Measurements from ENCODE around the gene LASP1. TPM values are rescaled to one million over a fixed set of nuclear protein-coding genes. Genes with fewer than 3 reads are reported as not detected.

LASP1 gene
- polyA plus RNA-seq, 4 donors, result 152 to 296 (median 235) TPM

- Histone ChIP-seq H3K36me3 (ENCODE audit: control insufficient read depth in 3 of 3, insufficient read depth in 2 of 3, low read depth in 1 of 3, low read length in 3 of 3) (no peaks in the 10 kb centered on the region), H3K4me1 (ENCODE audit: control insufficient read depth in 3 of 3, insufficient read depth in 2 of 3, low read depth in 1 of 3, low read length in 2 of 3) (peaks cover 0 to 3% (median 0%) of the 10 kb centered on the region in 3 donors), H3K27ac (ENCODE audit: low read depth in 1 of 3, low read length in 2 of 3) (no peak overlapping the region), H3K9me3 (ENCODE audit: control insufficient read depth in 2 of 2, insufficient read depth in 1 of 2, low read depth in 1 of 2, low read length in 1 of 2) (no peaks in the 10 kb centered on the region), H3K4me3 (ENCODE audit: low read depth in 1 of 3, low read length in 3 of 3) (no peak overlapping the region), H3K27me3 (ENCODE audit: control insufficient read depth in 3 of 3, insufficient read depth in 3 of 3, low read length in 3 of 3) (no peaks in the 10 kb centered on the region)
- FAIRE-seq, result no peak
- 60 to 68% (median 65%) methylated on average over 11 of the region's 11 CpGs for WGBS, 3 donors
- DNase-seq, result no peak
Measured at GRCh38 chr17:38864636-38865398, 5.0 kb upstream of the LASP1 start.

- DNase-seq (peak in 1 of 2 donors; percentile 66), FAIRE-seq (no peak)
- WGBS, 3 donors, result 23 to 37% (median 23%) methylated on average over 31 of the region's 31 CpGs
- no peaks in the 10 kb centered on the region for H3K9me3 ChIP-seq (ENCODE audit: control insufficient read depth in 2 of 2, insufficient read depth in 1 of 2, low read depth in 1 of 2, low read length in 1 of 2)
- no peaks in the 10 kb centered on the region for H3K27me3 ChIP-seq (ENCODE audit: control insufficient read depth in 3 of 3, insufficient read depth in 3 of 3, low read length in 3 of 3)
- H3K4me1 ChIP-seq (ENCODE audit: control insufficient read depth in 3 of 3, insufficient read depth in 2 of 3, low read depth in 1 of 3, low read length in 2 of 3), result peaks cover 3 to 12% (median 5%) of the 10 kb centered on the region in 3 donors
- peaks cover 0 to 15% (median 0%) of the 10 kb centered on the region in 3 donors for H3K36me3 ChIP-seq (ENCODE audit: control insufficient read depth in 3 of 3, insufficient read depth in 2 of 3, low read depth in 1 of 3, low read length in 3 of 3)
- peak overlapping the region in 1 of 3 donors; percentile 96 for H3K4me3 ChIP-seq (ENCODE audit: low read depth in 1 of 3, low read length in 3 of 3)
- peak overlapping the region; percentile 98 to 99 (median 98) for H3K27ac ChIP-seq (ENCODE audit: low read depth in 1 of 3, low read length in 2 of 3)
Measured at GRCh38 chr17:38867179-38867967, 2.5 kb upstream of the LASP1 start.

- 2 to 11% (median 9%) methylated on average over 25 of the region's 25 CpGs for WGBS, 3 donors
- Histone ChIP-seq H3K9me3 (ENCODE audit: control insufficient read depth in 2 of 2, insufficient read depth in 1 of 2, low read depth in 1 of 2, low read length in 1 of 2) (no peaks in the 10 kb centered on the region), H3K4me3 (ENCODE audit: low read depth in 1 of 3, low read length in 3 of 3) (peak overlapping the region in 2 of 3 donors; percentile 92 to 96), H3K4me1 (ENCODE audit: control insufficient read depth in 3 of 3, insufficient read depth in 2 of 3, low read depth in 1 of 3, low read length in 2 of 3) (peaks cover 6 to 20% (median 6%) of the 10 kb centered on the region in 3 donors), H3K27ac (ENCODE audit: low read depth in 1 of 3, low read length in 2 of 3) (peak overlapping the region; percentile 98 to 99 (median 98)), H3K27me3 (ENCODE audit: control insufficient read depth in 3 of 3, insufficient read depth in 3 of 3, low read length in 3 of 3) (no peaks in the 10 kb centered on the region), H3K36me3 (ENCODE audit: control insufficient read depth in 3 of 3, insufficient read depth in 2 of 3, low read depth in 1 of 3, low read length in 3 of 3) (peaks cover 0 to 23% (median 0%) of the 10 kb centered on the region in 3 donors)
- FAIRE-seq (no peak), DNase-seq (peak; percentile 76 to 77)
Measured at GRCh38 chr17:38867968-38868816, 1.7 kb upstream of the LASP1 start.

GRCh38 chr17:38868817-38869525 lies 887 bp upstream of the LASP1 start:
- DNase-seq (peak; percentile 89 to 94), FAIRE-seq (no peak)
- H3K27ac ChIP-seq (ENCODE audit: low read depth in 1 of 3, low read length in 2 of 3), result peak overlapping the region; percentile 98 to 99 (median 98)
- H3K4me3 ChIP-seq (ENCODE audit: low read depth in 1 of 3, low read length in 3 of 3), result peak overlapping the region; percentile 84 to 96 (median 92)
- H3K4me1 ChIP-seq (ENCODE audit: control insufficient read depth in 3 of 3, insufficient read depth in 2 of 3, low read depth in 1 of 3, low read length in 2 of 3), result peaks cover 6 to 28% (median 13%) of the 10 kb centered on the region in 3 donors
- 0 to 2% (median 0%) methylated on average over 26 of the region's 26 CpGs for WGBS, 3 donors
- H3K9me3 ChIP-seq (ENCODE audit: control insufficient read depth in 2 of 2, insufficient read depth in 1 of 2, low read depth in 1 of 2, low read length in 1 of 2), result no peaks in the 10 kb centered on the region
- H3K27me3 ChIP-seq (ENCODE audit: control insufficient read depth in 3 of 3, insufficient read depth in 3 of 3, low read length in 3 of 3), result no peaks in the 10 kb centered on the region
- peaks cover 0 to 31% (median 0%) of the 10 kb centered on the region in 3 donors for H3K36me3 ChIP-seq (ENCODE audit: control insufficient read depth in 3 of 3, insufficient read depth in 2 of 3, low read depth in 1 of 3, low read length in 3 of 3)

- 0 to 1% (median 0%) methylated on average over 38 to 56 of the region's 56 CpGs for WGBS, 3 donors
- DNase-seq (peak; percentile 81 to 83), FAIRE-seq (no peak)
- Histone ChIP-seq H3K27me3 (ENCODE audit: control insufficient read depth in 3 of 3, insufficient read depth in 3 of 3, low read length in 3 of 3) (no peaks in the 10 kb centered on the region), H3K36me3 (ENCODE audit: control insufficient read depth in 3 of 3, insufficient read depth in 2 of 3, low read depth in 1 of 3, low read length in 3 of 3) (peaks cover 0 to 46% (median 0%) of the 10 kb centered on the region in 3 donors), H3K4me3 (ENCODE audit: low read depth in 1 of 3, low read length in 3 of 3) (peak overlapping the region; percentile 84 to 96 (median 92)), H3K9me3 (ENCODE audit: control insufficient read depth in 2 of 2, insufficient read depth in 1 of 2, low read depth in 1 of 2, low read length in 1 of 2) (no peaks in the 10 kb centered on the region), H3K27ac (ENCODE audit: low read depth in 1 of 3, low read length in 2 of 3) (peak overlapping the region; percentile 90 to 98 (median 97)), H3K4me1 (ENCODE audit: control insufficient read depth in 3 of 3, insufficient read depth in 2 of 3, low read depth in 1 of 3, low read length in 2 of 3) (peaks cover 11 to 43% (median 14%) of the 10 kb centered on the region in 3 donors)
Measured at GRCh38 chr17:38870259-38871165, 654 bp downstream of the LASP1 start.

- DNase-seq, result peak; percentile 96 to 99
- Histone ChIP-seq H3K4me3 (ENCODE audit: low read depth in 1 of 3, low read length in 3 of 3) (peak overlapping the region; percentile 84 to 96 (median 92)), H3K36me3 (ENCODE audit: control insufficient read depth in 3 of 3, insufficient read depth in 2 of 3, low read depth in 1 of 3, low read length in 3 of 3) (peaks cover 0 to 52% (median 0%) of the 10 kb centered on the region in 3 donors), H3K27me3 (ENCODE audit: control insufficient read depth in 3 of 3, insufficient read depth in 3 of 3, low read length in 3 of 3) (no peaks in the 10 kb centered on the region), H3K27ac (ENCODE audit: low read depth in 1 of 3, low read length in 2 of 3) (peak overlapping the region; percentile 86 to 98 (median 97)), H3K9me3 (ENCODE audit: control insufficient read depth in 2 of 2, insufficient read depth in 1 of 2, low read depth in 1 of 2, low read length in 1 of 2) (no peaks in the 10 kb centered on the region), H3K4me1 (ENCODE audit: control insufficient read depth in 3 of 3, insufficient read depth in 2 of 3, low read depth in 1 of 3, low read length in 2 of 3) (peaks cover 11 to 48% (median 16%) of the 10 kb centered on the region in 3 donors)
- WGBS, 3 donors, result 4 to 11% (median 8%) methylated on average over 11 of the region's 11 CpGs
- no peak for FAIRE-seq
Measured at GRCh38 chr17:38871247-38872015, 1.6 kb downstream of the LASP1 start.
